Umbilical cord (tissue), 2 donors: Measurements from ENCODE around the gene LRRC14B. TPM values are rescaled to one million over a fixed set of nuclear protein-coding genes. Genes with fewer than 3 reads are reported as not detected.
"Not testable (repeated sequence)": the region's sequence is repeated elsewhere in the genome, so short reads cannot be mapped to it uniquely, and the experiment has no call there.

ENCODE experiments used
- DNase-seq: peaks from one replicate; pipeline ENCODE4 v3.0.0-alpha.2; 2015; ENCODE audit warnings: low spot score
- total RNA-seq: library from RNA; depleted of rRNA; stranded (reverse); fragments of >200 nt; gene quantifications from one replicate; pipeline ENCODE4 v1.2.3, GENCODE V29; 2014; ENCODE audit warnings: low replicate concordance; ENCODE audit not compliant: insufficient read depth

The LRRC14B gene
- total RNA-seq, 1 donor from 2014 or later = not detected

DNA sequence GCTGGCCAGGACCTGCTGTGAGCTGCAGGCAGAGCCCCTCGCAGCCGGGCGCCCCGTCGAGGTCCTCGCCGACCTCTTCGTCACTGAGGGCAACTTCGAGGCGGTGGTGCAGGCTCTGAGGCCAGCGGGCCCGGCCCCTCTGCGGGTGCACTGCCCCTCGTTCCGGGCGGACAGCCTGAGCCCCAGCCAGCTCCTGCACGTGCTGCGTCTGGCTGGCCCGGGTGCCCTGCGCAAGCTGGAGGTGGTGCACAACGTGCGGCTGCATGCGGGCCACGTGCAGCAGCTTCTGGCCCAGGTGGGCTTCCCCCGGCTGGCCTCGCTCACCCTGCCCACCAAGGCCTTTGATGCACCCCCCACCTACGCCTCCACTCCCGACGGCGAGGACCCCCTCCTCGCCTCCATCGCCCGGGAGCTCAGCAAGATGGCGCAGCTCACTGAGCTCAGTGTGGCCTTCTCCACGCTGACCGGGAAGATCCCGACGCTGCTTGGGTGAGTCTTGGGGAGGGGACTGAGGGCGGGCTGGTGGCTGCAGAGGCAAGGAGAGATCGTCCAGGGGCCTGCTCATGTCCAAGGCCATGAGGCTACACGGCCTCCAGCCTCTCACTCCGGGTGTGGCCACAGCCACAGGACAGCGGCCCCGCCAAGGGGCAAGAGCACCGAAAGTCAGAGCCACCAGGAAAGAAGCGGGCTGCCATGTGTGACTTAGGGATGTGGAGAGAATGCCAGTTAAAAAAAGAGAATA lies 825 bp downstream of the LRRC14B start:
- no peak for DNase-seq

DNA sequence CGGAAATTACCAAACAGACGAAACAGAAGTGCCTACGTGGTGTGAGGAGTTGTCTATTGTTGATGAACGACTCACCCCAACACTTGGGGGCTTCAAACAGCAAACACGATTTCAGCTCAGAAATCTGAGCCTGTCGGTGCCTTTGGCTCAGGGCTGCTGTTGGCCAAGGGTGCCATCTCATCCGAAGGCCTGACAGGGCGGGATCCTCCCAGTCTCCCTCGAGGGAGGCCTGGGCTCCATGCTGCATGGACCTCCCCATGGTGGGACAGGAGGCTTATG lies 1.3 kb downstream of the LRRC14B start:
- DNase-seq = no peak

DNA sequence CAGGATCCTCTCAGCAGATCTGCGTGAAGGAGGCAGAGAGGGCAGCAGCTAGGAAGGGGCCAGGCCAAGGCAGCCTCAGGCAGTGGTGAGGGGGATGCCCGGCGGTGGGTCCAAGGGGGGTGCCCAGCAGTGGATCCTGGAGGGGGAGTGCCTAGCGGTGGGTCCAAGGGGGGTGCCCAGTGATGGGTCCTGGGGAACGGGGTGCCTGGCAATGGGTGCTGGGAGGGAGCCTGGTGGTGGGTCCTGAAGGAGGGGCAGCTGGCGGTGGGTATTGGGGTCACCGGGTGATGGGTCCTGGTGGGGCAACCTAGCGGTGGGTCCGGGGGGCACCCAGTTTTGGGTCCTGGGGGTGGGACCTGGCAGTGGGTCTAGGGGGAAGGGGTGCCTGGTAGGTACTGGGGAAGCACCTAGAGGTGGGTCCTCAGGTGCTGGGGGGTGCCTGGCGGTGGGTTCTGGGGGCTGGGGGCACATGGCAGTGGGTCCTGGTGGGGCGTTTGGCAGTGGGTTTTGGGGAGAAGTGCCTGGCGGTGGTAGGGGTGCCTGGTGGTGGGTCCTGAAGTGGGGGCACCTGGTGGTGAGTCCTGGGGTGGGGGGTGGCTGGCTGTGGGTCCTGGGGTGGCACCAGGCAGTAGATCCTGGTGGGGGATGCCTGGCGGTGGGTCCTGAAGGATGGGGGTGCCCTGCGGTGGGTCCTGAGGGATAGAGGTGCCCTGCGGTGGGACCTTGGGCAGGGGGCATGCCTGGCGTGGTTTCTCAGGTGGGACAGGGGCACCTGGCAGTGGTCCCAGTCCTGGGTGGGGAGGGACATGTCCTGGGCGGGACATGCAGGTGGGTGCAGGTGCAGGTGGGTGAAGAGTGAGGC lies 1.9 kb downstream of the LRRC14B start:
- no peak for DNase-seq

DNA sequence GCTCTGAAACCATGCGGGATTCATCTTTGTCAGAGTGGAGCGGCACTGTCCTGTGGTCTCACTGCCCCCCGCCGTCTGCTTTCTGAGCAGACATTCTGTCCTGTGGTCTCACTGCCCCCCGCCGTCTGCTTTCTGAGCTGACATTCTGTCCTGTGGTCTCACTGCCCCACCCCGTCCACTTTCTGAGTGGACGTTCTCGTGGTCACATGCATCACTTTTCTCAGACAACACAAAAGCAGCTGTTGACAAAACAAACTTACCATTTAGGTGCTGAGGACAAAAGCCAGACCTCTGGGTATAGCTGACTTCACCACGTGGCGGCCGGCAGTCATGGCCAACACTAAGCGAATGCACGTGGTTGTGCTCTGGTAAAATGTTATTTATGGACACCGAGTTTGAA lies 2.8 kb downstream of the LRRC14B start:
- DNase-seq = no peak

DNA sequence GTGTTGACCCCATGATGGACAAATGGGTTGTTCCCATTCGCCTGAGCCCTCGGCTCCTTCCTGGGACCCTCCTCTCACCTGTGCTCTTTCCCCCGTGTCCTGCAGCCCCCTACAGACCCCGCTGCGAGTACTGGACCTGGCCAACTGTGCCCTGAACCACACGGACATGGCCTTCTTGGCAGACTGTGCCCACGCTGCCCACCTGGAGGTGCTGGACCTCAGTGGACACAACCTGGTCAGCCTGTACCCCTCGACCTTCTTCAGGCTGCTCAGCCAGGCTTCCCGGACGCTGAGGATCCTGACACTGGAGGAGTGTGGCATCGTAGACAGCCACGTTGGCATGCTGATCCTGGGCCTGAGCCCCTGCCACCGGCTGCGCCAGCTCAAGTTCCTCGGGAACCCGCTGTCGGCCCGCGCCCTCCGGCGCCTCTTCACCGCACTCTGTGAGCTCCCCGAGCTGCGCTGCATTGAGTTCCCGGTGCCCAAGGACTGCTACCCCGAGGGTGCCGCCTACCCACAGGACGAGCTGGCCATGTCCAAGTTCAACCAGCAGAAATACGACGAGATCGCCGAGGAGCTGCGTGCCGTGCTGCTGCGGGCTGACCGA lies 3.4 kb downstream of the LRRC14B start:
- DNase-seq = no peak

DNA sequence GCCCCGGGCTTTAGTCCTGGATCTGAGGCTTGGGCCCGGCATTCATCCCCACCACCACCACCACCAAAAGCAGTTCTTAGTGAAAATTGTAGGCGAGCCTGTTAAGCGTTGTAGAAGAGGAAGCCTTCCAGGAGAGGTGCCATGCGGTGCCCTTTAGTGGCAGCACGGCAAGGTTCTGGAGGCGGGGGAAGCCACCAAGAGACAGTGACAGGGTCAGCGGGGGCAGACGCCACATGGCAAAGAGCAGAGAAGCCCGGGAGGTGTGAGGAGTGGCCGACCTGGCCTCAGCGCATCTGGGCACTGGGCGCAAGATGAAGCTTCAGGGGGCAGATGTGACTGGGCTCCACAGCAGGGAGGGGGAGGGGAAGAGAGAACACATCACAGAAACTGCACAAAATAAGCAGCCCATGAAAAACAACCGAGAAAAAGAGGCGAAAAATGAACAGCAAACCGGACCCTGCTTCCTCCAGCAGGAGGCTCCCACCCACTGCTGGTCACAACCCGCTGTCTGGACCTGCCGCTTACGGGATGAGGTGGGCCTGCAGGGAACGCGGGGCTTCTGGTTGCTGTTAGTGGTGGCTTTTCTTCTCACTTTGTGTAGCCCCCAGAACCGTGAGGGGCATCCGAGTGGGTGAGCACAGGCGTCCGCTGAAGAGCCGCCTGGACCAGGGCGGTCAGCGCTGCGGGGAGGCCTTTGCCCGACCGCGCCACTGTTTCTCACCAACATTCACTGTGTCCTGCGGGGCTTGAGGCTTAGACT lies 4.3 kb downstream of the LRRC14B start:
- DNase-seq = no peak

DNA sequence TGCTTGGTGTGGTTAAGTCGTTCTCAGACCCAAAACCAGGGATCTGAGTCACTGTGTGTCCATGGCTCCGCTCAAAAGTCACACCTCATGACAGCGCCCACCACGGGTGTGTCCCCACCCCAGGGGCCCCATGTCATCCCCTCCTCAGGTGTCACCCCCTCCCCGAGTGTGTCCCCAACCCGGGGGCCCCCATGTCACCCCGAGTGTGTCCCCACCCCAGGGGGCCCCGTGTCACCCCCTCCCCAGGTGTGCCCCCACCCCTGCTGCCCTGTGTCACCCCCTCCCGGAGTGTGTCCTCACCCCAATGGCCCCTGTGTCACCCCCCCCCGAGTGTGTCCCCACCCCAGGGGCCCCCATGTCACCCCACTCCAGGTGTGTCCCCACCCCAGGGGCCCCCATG lies 5.1 kb downstream of the LRRC14B start:
- no peak for DNase-seq

DNA sequence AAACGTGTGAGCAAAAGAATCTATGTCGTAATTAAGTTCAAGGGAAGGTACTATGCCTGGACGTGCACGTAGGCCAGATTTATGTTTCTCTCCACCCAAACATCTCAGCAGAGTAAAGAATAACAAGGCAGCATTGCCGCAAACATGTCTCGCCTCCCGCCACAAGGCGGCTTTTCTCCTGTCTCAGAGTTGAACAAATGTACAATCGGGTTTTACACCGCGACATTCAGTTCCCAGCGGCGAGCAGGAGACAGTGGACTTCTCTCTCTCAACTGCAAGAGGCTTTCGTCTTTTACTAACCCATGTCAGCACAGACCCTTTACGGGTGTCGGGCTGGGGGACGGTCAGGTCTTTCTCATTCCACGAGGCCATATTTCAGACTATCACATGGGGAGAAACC lies 5.7 kb downstream of the LRRC14B start:
- DNase-seq = not testable (repeated sequence)

DNA sequence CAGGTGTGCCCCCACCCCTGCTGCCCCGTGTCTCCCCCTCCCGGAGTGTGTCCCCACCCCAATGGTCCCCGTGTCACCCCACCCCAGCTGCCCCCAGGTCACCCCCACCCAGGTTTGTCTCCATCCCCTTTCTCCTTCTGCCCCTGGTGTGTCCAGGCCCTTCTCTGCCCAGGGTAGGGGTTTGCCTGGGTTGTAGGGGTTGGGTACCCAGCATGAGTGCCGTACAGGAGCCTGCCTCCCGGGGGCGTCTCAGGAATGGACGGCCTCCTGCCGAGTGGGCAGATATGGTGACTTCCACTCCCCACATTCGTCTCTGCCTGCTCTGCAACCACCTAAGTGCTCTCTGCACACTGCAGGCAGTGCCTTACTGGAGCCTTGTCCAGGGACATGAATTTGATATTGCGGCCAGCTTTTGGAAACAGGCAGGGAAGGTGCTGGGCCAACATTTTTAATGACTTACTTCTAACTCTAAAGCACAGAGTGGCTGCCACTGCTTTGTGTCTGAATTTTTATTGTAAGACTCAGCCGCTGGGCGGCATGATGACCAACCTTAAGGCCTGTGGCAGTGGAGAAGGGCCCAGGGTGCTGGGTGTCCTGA lies 6.7 kb downstream of the LRRC14B start:
- no peak for DNase-seq

DNA sequence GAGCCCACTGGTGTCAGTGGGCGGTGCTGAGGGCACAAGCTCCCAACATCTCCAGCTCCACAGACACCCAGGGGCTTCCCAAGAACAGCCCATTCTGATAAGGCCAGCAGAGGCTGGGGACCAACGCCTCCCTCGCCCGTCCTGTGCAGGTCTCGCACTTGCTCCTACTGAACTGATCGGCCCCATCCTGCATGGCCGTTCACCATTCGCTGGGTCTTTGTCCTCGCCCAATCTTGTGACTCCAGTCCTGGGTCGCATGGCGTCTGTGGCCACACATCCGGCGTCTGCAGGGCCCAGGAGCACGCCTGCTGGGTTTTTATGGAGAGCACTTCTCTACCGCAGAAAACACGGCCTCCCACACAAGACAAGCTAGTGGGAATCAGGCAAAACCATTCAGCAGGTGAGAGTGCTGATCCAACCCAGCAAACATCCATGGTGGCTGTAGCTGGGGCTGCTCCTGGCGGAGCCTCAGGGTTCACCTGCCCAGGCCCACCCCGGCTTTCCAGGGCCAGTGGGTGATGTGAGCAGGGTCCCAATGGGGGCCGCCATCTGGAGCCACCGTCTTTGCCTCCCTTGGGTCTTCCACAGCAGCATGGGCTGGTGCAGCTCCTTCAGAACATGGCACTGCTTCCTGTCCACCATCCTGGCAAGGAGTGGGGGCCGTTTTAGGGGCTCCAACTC lies 7.4 kb downstream of the LRRC14B start:
- no peak for DNase-seq

DNA sequence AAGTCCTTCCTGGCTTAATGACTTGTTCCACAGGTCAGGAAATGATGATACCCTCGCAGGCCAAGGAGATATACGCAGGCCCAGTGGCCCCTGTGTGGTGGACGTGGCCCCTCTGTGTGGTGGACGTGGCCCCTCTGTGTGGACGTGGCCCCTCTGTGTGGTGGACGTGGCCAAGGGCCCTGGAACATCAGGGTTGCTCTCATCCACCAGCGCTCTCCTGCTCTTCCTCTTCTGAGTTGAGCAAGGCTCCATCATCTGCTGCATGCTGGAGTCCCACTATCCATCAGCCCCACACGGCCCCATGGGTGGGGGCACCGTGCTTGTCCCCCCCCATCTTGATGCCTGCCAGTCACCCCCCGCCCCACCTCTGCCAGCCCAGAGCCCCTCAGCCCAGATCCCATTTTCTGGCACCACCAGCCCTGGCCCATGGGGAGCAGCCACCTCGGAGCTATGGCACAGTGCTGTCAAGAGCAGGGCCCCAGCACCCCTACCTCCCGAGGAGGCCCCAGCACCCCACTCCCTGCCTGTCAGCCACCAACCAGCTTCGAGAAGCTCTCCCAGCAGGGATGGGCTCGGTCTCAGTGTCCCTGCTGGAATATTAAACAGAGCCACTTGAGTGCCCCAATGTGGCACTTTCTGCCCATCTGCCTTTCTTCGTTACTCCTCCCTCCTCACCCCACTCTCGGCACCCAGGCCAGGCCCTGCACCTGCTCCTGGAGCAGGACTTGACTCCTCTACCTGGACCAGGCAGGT lies 8.1 kb downstream of the LRRC14B start:
- DNase-seq = no peak

DNA sequence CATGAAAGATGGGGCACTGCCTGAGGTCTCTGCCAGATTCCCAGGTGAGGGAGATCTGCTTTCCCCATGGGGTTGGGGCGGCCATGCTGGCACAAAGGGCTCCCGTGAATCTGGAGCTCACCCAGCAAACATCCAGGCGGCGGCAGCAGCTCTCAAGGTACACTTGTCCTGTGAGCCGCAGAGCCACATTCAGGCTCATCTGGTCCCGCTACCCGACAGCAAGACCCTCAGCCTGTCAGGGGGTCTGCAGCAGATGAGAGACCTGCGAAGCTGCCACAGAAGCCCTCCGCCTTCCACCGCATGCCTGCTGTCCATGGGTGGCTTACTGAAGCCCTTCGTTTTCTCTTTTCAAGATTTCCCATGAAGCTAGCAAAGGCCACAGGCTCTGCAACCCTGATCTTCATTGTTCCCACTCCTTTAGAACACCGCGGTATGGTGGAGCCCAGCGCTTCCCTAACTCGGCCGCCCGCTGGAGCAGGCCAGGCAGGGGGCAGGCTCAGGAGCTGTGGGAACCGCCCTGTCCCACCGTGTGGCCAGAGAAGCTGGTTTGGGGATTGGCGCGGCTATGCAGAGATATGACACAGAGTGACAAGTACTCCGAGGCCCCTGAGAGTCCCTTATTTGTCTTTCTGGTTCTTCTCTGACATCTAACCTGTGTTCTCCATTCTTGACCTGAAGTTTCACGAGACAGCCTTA lies 8.8 kb downstream of the LRRC14B start:
- DNase-seq = no peak

DNA sequence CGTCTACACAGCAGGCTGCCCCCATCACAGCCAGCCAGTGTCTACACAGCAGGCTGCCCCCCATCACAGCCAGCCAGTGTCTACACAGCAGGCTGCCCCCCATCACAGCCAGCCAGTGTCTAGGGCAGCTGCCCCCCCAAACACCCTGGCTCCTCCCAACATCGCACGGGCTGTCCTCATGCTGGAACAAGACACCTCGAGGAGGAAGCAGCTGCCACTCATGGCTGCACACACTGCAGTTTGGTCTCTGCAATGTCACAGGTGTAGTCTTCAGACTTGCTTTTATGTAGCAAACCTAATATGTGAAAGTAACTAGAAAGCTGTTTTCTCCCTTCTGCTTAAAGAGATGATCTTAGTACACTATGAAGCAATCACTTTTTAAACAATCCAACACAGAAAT lies 9.7 kb downstream of the LRRC14B start:
- no peak for DNase-seq

DNA sequence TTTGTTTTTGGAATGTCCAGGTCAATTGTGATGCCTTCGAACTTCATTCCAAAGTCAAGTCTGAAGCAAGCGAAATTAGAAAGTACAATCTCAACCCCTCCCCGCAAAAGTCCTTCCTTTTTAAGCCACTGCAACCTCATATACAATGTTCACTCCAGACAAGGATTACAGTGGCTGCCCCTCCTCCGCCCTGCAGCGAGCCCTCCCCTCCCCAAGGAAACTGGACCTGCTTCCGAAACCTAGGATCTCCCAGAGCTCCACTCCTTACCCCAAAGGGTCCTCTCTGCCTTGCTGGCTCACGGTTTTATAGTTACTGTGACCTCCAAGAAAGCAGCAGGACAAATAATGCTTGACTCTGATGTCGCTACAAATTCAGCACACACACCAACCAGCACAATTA lies 10.4 kb downstream of the LRRC14B start:
- DNase-seq = no peak

DNA sequence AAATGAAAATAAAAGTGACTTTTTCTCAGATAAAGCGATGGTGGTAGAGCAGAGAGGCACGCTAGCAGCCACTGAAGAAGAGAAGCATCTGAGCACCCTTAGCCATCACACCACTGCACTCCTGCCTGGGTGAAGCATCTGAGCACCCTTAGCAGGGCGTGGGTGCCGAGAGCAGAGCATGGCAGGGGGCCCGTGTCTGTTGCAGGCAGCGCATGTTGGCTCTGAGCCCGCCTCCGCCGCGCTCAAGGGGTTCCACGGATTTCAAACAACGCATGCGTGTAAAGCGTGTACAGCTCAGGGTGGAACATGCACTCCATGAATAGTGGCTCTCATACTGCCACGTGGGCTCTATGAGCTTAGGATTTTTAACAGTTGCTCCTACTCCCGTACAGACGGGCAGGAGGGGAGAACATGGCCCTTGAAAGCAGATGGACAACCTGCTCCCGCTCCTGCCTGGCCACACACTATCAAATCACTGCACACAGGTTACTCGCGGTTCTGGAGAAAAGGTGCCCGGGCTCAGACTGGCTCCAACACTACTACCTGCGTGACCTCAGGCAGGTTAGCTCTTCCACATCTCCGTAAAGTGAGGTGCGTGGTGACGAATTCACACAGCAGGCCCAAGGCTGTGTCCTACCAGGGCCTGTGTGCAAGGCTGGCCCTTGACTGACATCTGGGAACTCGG lies 12.1 kb downstream of the LRRC14B start:
- DNase-seq = no peak

DNA sequence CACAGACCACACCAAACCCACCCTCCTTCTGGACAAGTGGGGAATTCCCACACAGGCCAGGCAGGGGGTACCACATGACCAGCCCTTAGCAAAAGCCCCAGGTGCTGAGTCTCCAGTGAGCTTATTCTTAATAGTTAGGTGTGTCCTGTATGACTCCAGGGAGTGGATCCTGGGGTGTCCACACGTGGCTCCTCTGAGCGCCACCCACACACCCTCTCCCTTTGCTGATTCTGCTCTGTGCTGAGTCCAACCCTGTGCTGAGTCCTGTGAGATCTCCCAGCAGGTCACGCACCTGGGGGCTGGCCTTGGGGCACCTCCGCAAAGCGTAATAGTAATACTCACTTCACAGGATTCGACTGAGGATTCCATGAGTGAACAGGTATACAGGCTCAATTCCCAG lies 12.7 kb downstream of the LRRC14B start:
- no peak for DNase-seq

DNA sequence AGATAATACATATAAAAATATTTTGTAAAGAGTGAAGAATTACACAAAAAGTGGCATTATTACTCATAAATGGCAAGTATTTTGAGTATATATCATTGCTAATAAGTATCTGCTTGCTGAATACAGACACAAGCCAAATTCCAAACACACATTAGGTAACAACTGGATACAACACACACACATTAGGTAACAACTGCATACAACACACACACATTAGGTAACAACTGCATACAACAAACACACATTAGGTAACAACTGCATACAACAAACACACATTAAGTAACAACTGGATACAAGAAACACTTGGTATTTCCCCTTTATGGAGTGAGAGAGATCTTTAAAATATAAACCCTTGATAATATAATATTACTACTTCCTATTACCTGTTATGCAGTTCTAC lies 13.2 kb downstream of the LRRC14B start:
- DNase-seq = no peak

DNA sequence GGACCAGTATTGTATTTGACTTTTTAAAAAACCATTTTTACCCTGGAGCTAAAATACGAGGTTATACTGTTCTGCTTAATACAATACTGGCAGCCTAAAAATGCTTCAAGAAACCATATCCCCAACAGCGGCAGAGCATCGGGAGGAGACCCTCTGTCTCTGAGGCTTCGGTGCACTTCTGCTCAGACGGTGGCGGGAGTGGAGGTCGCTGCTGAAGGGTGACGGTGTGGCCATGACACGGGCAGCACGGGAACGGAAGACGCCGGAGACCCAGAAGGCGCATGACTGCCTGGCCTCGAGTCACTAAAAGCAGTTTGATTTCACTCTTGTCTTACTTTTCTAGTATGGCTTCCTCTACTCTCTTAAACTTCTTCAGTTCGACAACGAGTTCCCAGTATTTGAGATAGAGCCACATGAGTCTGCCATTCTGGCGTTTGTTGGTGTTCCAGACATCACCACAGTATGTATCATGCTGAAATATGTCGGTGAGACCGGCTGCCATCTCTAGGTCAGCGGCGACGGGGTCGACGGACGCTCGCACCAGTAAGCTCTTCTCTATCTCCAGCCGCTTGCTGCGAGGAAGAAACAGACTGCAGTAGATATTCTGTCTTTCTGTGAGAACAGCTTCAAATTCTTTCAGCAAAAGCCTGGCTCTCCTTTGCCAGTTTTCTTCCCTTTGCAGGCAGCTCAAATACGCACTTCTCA lies 13.8 kb downstream of the LRRC14B start:
- DNase-seq = no peak

DNA sequence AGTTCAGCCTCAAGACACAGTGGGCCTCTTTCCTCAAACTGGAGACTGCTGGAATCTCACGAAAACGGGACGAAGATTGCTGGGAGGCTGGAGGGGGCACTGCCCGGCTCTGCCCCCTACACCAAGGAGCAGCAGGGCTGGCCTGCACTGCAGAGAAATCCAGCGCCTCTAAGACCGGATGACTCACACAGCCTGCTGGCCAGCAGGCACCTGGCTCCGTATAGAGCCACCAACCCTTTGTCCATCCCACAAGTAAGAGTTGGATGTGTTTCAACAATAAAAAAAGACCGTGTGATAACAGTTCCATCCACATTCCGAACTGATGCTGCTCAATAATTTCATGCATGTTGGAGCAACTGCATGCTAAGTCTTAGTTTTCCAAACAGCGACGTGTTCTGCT lies 15.1 kb downstream of the LRRC14B start:
- DNase-seq = peak; percentile 40
